GM23248 (cell line): ENCODE data around the gene ASB10.

Source experiments
- EZH2 ChIP-seq: fragments of 200-600 bp; sonication (generic); IDR thresholded peaks from 2 replicates; pipeline ENCODE4 v1.6.1; 2018; ENCODE audit warnings: antibody characterized with exemption, mild to moderate bottlenecking; ENCODE audit not compliant: insufficient read depth, poor library complexity, severe bottlenecking
- EZH2phosphoT487 ChIP-seq: fragments of 200-600 bp; sonication (generic); IDR thresholded peaks from 2 replicates; pipeline ENCODE4 v1.6.1; 2018; ENCODE audit warnings: antibody characterized with exemption, moderate library complexity, mild to moderate bottlenecking, low read depth; ENCODE audit not compliant: insufficient read depth

GRCh38 chr7:151138153-151138851 is 48.7 kb downstream of the ASB10 start:
- no peak for TF ChIP-seq EZH2
- no peak for TF ChIP-seq EZH2phosphoT487
